Fibroblast of mammary gland (primary cell): ENCODE measurements around the gene GLDN.

Source experiments
- DNase-seq: peaks from one replicate; pipeline ENCODE4 v3.0.0-alpha.2; 2010; ENCODE audit warnings: low read depth
- H3K4me3 ChIP-seq: 2 replicates; pipeline ENCODE4 v1.5.1; 2011; ENCODE audit warnings: low read depth, mild to moderate bottlenecking, low read length, moderate library complexity; ENCODE audit not compliant: control insufficient read depth
- TF ChIP-seq, protein P1 (sequence below): conservative IDR thresholded peaks from 2 replicates; pipeline ENCODE4 v1.5.1; 2011; ENCODE audit warnings: low read depth, low read length, inconsistent platforms; ENCODE audit not compliant: control insufficient read depth, insufficient read depth

Gene GLDN

DNA sequence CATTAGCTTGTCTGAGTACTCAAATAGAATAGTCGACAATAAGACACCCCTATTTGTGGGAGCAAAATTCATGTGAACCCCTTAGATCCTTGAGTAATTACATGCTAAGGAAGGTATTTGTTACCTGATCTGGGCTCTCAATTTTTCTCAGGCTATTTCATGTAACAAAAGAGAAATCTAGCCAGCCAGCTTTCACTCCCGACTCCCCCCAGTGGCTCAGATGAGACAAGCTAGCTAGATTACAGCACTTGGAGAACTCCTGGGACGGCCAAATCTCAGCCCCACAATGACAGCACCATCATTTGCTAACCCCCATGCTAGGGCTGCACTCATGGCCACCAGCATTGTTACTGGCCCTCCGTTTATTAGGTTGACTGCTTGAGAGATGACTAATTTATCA, 41.3 kb downstream of the GLDN start:
- DNase-seq = peak; percentile 60
- no peak overlapping the region for H3K4me3 ChIP-seq
- TF ChIP-seq, protein P1, sequence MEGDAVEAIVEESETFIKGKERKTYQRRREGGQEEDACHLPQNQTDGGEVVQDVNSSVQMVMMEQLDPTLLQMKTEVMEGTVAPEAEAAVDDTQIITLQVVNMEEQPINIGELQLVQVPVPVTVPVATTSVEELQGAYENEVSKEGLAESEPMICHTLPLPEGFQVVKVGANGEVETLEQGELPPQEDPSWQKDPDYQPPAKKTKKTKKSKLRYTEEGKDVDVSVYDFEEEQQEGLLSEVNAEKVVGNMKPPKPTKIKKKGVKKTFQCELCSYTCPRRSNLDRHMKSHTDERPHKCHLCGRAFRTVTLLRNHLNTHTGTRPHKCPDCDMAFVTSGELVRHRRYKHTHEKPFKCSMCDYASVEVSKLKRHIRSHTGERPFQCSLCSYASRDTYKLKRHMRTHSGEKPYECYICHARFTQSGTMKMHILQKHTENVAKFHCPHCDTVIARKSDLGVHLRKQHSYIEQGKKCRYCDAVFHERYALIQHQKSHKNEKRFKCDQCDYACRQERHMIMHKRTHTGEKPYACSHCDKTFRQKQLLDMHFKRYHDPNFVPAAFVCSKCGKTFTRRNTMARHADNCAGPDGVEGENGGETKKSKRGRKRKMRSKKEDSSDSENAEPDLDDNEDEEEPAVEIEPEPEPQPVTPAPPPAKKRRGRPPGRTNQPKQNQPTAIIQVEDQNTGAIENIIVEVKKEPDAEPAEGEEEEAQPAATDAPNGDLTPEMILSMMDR = peak; percentile 78

DNA sequence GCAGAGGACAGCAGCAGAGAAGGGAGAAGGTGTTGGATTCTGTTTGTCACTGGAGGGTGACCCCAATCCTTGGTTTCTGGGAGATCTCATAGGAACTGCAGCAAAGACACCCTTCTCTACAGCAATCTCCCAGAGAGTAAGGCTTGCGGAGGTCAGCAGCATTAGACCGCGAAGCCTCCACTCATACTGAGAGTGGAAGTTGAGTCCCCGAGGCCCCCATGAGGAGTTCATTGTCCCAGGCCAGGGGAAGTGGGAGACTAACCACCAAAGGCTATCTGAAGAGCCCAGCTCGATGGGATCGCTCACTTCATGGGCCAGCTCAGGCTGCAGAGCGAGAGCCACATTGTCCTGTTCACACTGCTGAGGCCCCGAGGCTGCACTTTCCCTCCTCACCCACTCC, 44.6 kb downstream of the GLDN start:
- H3K4me3 ChIP-seq = no peak overlapping the region
- TF ChIP-seq, protein P1 = no peak
- no peak for DNase-seq

DNA sequence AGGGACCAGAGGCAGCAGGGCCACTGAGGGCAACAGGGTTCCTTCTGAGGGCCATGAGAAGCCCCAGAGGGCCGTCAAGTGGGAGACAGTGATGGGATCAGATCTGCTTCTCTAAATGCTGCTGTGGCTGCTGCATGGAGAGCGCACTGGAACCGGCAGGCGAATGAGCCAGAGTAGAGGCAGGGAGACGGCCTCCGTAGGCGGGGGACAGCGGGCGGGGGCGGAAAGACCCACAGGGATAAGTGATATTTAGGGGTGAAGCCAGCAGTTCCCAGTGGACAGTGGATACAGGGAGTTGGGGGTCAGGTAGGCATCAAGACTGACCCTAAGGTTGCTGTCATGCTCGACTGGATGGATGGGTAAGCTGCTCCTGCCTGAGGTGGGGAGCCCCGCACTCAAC, 45.0 kb downstream of the GLDN start:
- H3K4me3 ChIP-seq = no peak overlapping the region
- no peak for DNase-seq
- TF ChIP-seq, protein P1 = no peak

DNA sequence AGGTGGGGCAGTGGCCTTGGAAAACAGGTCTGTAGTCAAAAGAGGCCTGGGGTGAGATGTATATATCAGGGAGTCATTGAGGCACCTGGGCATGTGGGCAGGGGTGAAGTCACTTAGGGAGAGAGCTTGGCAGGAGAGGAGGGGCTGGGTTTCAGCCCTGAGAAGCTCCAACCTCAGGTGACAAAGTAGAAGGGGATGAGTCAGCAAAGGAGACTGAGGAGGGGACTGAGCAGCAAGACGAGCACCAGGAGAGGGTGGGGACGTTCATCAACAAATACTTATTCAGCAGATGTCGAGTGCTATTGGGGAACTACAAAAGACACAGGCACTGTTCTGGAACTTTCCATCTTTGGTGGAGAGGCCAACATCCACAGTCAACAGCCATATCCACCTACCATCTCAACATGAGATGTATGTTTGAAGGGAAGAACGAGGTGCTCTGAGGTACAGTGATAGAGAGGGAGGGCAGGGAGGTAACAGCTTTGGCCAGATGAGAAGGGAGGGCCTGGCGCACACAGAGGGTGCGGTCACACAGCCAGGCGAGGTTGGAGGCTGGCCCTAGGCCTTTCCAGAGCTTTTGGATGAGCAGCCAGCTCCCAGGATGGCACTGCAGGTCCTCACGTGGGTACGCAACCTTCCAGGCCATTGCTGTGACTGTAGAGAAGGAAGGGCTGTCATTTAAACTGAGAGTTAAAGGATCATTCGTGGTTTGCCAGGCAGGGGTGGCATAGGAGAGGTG, 45.7 kb downstream of the GLDN start:
- DNase-seq = no peak
- H3K4me3 ChIP-seq = no peak overlapping the region
- TF ChIP-seq, protein P1 = no peak

DNA sequence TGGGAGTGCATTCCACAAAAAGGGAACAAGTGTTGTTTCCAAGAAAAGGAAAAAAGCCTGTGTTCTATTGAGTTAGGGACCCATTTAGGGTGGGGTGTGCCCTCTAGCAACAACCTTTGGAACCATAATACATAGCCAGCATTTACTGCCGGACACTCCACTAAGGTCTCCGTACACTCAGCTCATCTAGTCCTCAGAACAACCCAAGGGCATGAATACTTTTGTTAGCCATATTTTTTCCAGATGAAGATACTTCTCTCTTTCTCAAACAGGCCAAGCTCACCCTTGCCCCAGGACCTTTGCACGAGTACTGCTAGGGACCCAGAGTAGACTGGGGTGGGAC, 46.2 kb downstream of the GLDN start:
- no peak for DNase-seq
- H3K4me3 ChIP-seq = no peak overlapping the region
- TF ChIP-seq, protein P1 = no peak

DNA sequence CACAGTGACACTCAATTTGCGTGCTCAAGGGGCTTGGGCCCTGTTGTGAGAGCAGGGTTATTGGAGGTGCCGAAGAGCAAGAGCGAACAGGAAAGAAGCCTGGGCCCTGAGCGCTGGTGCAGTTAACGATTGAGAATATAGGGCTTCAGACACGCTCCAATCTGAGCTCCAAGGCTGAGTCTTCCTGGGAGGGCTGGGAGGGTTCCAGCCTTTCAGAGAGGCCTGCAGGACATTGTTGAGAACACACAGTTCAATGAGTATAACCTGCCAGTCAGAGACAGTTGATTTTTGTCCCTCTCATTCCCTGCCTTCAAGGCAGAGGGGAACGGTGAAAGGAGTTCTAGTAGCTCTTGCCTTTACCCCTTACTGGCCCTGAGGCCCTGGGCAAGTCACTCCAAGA, 47.3 kb downstream of the GLDN start:
- no peak overlapping the region for H3K4me3 ChIP-seq
- TF ChIP-seq, protein P1 = no peak
- no peak for DNase-seq
